H1 (cell line): Measurements from ENCODE around the gene SECTM1. TPM values are rescaled to one million over a fixed set of nuclear protein-coding genes. Genes with fewer than 3 reads are reported as not detected.

Source experiments
- CTCF ChIA-PET: fragments of 300-600 bp; sonication (Branson Sonifier 250); formaldehyde crosslinking; loops from one replicate; lab custom pipeline; 2021; ENCODE audit not compliant: partially characterized antibody; lab: Charles Lee
- POLR2A ChIA-PET: fragments of 300-600 bp; sonication (Branson Sonifier 250); formaldehyde crosslinking; loops from one replicate; lab custom pipeline; 2021; ENCODE audit warnings: inconsistent platforms; ENCODE audit not compliant: partially characterized antibody; lab: Charles Lee
- DNase-seq, 2 experiments: peaks; one replicate each; pipeline versions ENCODE4 v3.0.0 to v3.0.0-alpha.2; 2010 to 2022; ENCODE audit warnings: low spot score in 2 of 2, low read depth in 1 of 2, mixed read lengths in 1 of 2
- FAIRE-seq: peaks from 2 replicates; lab custom pipeline; 2011; peaks lifted over from hg19 to GRCh38; lab: Jason Lieb, UNC
- H2AFZ ChIP-seq: 2 replicates; pipeline ENCODE4 v1.8.1; 2012; ENCODE audit warnings: low read length, inconsistent platforms
- H2AK5ac ChIP-seq: 2 replicates; pipeline ENCODE4 v1.6.1; 2013; ENCODE audit warnings: low read depth, low read length
- H2BK120ac ChIP-seq: replicated peaks from 2 replicates; pipeline ENCODE3; 2013; ENCODE audit warnings: low read depth, low read length, inconsistent platforms
- H2BK12ac ChIP-seq: 2 replicates; pipeline ENCODE4 v1.6.1; 2013; ENCODE audit warnings: low read depth, low read length
- H2BK15ac ChIP-seq: 2 replicates; pipeline ENCODE4 v1.6.1; 2013; ENCODE audit warnings: low read length
- H2BK20ac ChIP-seq: 2 replicates; pipeline ENCODE4 v1.6.1; 2013; ENCODE audit warnings: low read length
- H2BK5ac ChIP-seq: 2 replicates; pipeline ENCODE4 v1.6.1; 2013; ENCODE audit warnings: low read depth, low read length
- H3K14ac ChIP-seq: 2 replicates; pipeline ENCODE4 v1.6.1; 2013; ENCODE audit warnings: inconsistent platforms; ENCODE audit not compliant: insufficient read length
- H3K18ac ChIP-seq: 2 replicates; pipeline ENCODE4 v1.6.1; 2013; ENCODE audit warnings: low read length; ENCODE audit errors: extremely low read depth
- H3K23ac ChIP-seq: 2 replicates; pipeline ENCODE4 v1.6.1; 2013; ENCODE audit warnings: inconsistent platforms; ENCODE audit not compliant: insufficient read length
- H3K23me2 ChIP-seq: 2 replicates; pipeline ENCODE4 v1.6.1; 2013; ENCODE audit warnings: low read depth, low read length
- H3K27ac ChIP-seq: 2 replicates; pipeline ENCODE4 v1.6.1; 2011; ENCODE audit warnings: low read depth, low read length, inconsistent platforms
- H3K27me3 ChIP-seq, 4 experiments: replicated peaks in 1 of 4; 1 replicate in 1 of 4; 2 replicates in 3 of 4; pipeline versions ENCODE4 v1.6.1 to v1.8.1; 2011 to 2013; ENCODE audit warnings: low read length in 3 of 4, mild to moderate bottlenecking in 3 of 4, inconsistent platforms in 2 of 4, mixed read lengths in 2 of 4, moderate library complexity in 1 of 4; ENCODE audit not compliant: control insufficient read depth in 3 of 4, insufficient read depth in 3 of 4; ENCODE audit errors: extremely low read depth in 1 of 4
- H3K36me3 ChIP-seq, 4 experiments: 2 replicates each; pipeline versions ENCODE4 v1.6.1 to v1.8.1; 2011 to 2013; ENCODE audit warnings: mild to moderate bottlenecking in 4 of 4, low read length in 3 of 4, moderate library complexity in 2 of 4, control low read depth in 1 of 4, inconsistent platforms in 1 of 4; ENCODE audit not compliant: insufficient read depth in 4 of 4, control insufficient read depth in 2 of 4
- H3K4ac ChIP-seq: replicated peaks from 2 replicates; pipeline ENCODE3; 2013; ENCODE audit warnings: low read length, low read depth, mixed read lengths, inconsistent platforms; ENCODE audit not compliant: insufficient read length
- H3K4me1 ChIP-seq, 4 experiments: replicated peaks in 1 of 4; 1 replicate in 1 of 4; 2 replicates in 3 of 4; pipeline versions ENCODE4 v1.6.1 to v1.8.1; 2011 to 2013; ENCODE audit warnings: low read length in 3 of 4, inconsistent platforms in 2 of 4, mixed read lengths in 1 of 4; ENCODE audit not compliant: insufficient read depth in 4 of 4, control insufficient read depth in 3 of 4
- H3K4me2 ChIP-seq, 2 experiments: 2 replicates each; pipeline versions ENCODE4 v1.6.1 to v1.8.1; 2011 to 2013; ENCODE audit warnings: low read depth in 2 of 2, low read length in 2 of 2, control low read depth in 1 of 2, inconsistent platforms in 1 of 2, mild to moderate bottlenecking in 1 of 2; ENCODE audit not compliant: insufficient read depth in 1 of 2
- H3K4me3 ChIP-seq, 4 experiments: fragments of 200-600, 300-600 bp in 1 of 4; sonication (generic), shearing (Covaris generic), sonication (Bioruptor Twin) in 1 of 4; 2 replicates each; pipeline versions ENCODE4 v1.5.1 to v1.8.1; 2011 to 2016; ENCODE audit warnings: low read length in 4 of 4, low read depth in 3 of 4, control low read depth in 2 of 4, inconsistent platforms in 2 of 4, mild to moderate bottlenecking in 2 of 4, mixed read lengths in 1 of 4, moderate library complexity in 1 of 4; ENCODE audit not compliant: insufficient read depth in 2 of 4; ENCODE audit errors: extremely low read depth in 1 of 4
- H3K56ac ChIP-seq: replicated peaks from 2 replicates; pipeline ENCODE3; 2013; ENCODE audit warnings: low read depth, mild to moderate bottlenecking, mixed read lengths, low read length, inconsistent platforms; ENCODE audit not compliant: insufficient read length
- H3K79me1 ChIP-seq: 2 replicates; pipeline ENCODE4 v1.6.1; 2013; ENCODE audit warnings: low read depth, low read length, control low read depth
- H3K79me2 ChIP-seq, 2 experiments: 2 replicates each; pipeline versions ENCODE4 v1.6.1 to v1.8.1; 2012 to 2013; ENCODE audit warnings: low read length in 2 of 2, mild to moderate bottlenecking in 2 of 2, inconsistent platforms in 1 of 2; ENCODE audit not compliant: insufficient read depth in 2 of 2, control insufficient read depth in 1 of 2
- H3K9ac ChIP-seq, 4 experiments: replicated peaks in 1 of 4; 1 replicate in 1 of 4; 2 replicates in 3 of 4; pipeline versions ENCODE4 v1.6.1 to v1.8.1; 2011 to 2013; ENCODE audit warnings: low read depth in 3 of 4, low read length in 3 of 4, control low read depth in 2 of 4, mild to moderate bottlenecking in 2 of 4, moderate library complexity in 2 of 4, inconsistent platforms in 1 of 4; ENCODE audit errors: extremely low read depth in 1 of 4
- H3K9me3 ChIP-seq, 2 experiments: 2 replicates each; pipeline versions ENCODE4 v1.6.1 to v1.8.1; 2012 to 2013; ENCODE audit warnings: mild to moderate bottlenecking in 2 of 2, moderate library complexity in 2 of 2, control low read depth in 1 of 2, inconsistent platforms in 1 of 2, low read depth in 1 of 2, low read length in 1 of 2, mixed read lengths in 1 of 2; ENCODE audit not compliant: insufficient read depth in 2 of 2
- H4K20me1 ChIP-seq, 2 experiments: replicated peaks in 1 of 2; 2 replicates each; pipeline versions ENCODE3 to v1.8.1; 2011 to 2013; ENCODE audit warnings: inconsistent platforms in 2 of 2, low read length in 2 of 2, mild to moderate bottlenecking in 1 of 2; ENCODE audit not compliant: insufficient read depth in 2 of 2, control insufficient read depth in 1 of 2
- H4K5ac ChIP-seq: 2 replicates; pipeline ENCODE4 v1.6.1; 2013; ENCODE audit warnings: low read length, low read depth, mixed read lengths, inconsistent platforms; ENCODE audit not compliant: insufficient read length
- H4K8ac ChIP-seq: 2 replicates; pipeline ENCODE4 v1.8.0; 2013; ENCODE audit warnings: mild to moderate bottlenecking, moderate library complexity, low read length, inconsistent platforms; ENCODE audit not compliant: insufficient read depth; ENCODE audit errors: extremely low read depth
- H4K91ac ChIP-seq: replicated peaks from 2 replicates; pipeline ENCODE3; 2013; ENCODE audit warnings: low read length, mixed read lengths, inconsistent platforms; ENCODE audit not compliant: insufficient read length
- BACH1 ChIP-seq: IDR thresholded peaks from 2 replicates; pipeline ENCODE4 v1.6.1; 2012; ENCODE audit warnings: low read length, improper control_type of control experiment
- CEBPB ChIP-seq: IDR thresholded peaks from 2 replicates; pipeline ENCODE4 v1.6.1; 2012; ENCODE audit warnings: low read depth, low read length
- HDAC2 ChIP-seq, 2 experiments: fragments of 300-600 bp in 1 of 2; sonication (generic) in 1 of 2; IDR thresholded peaks; 2 replicates each; pipeline ENCODE4 v1.6.1; 2011 to 2012; ENCODE audit warnings: low read depth in 2 of 2, low read length in 2 of 2, mild to moderate bottlenecking in 2 of 2, moderate library complexity in 2 of 2, borderline replicate concordance in 1 of 2, inconsistent platforms in 1 of 2
- POLR2A ChIP-seq, 2 experiments: IDR thresholded peaks; 1 replicate in 1 of 2; 2 replicates in 1 of 2; pipeline ENCODE4 v1.6.1; 2011; ENCODE audit warnings: low read depth in 2 of 2, low read length in 2 of 2, mild to moderate bottlenecking in 2 of 2; ENCODE audit errors: control extremely low read depth in 1 of 2
- RFX5 ChIP-seq: IDR thresholded peaks from 2 replicates; pipeline ENCODE4 v1.6.1; 2011; ENCODE audit warnings: low read depth, low read length, improper control_type of control experiment, borderline replicate concordance
- SIN3A ChIP-seq, 2 experiments: IDR thresholded peaks in 1 of 2; conservative IDR thresholded peaks in 1 of 2; 2 replicates each; pipeline ENCODE4 v1.6.1; 2011 to 2012; ENCODE audit warnings: low read length in 2 of 2, improper control_type of control experiment in 1 of 2, low read depth in 1 of 2, mild to moderate bottlenecking in 1 of 2
- SP1 ChIP-seq: IDR thresholded peaks from 2 replicates; pipeline ENCODE4 v1.6.1; 2011; ENCODE audit warnings: low read depth, low read length
- SP2 ChIP-seq: IDR thresholded peaks from 2 replicates; pipeline ENCODE4 v1.6.1; 2012; ENCODE audit warnings: mild to moderate bottlenecking, low read length, inconsistent platforms
- TAF7 ChIP-seq: optimal IDR thresholded peaks from 2 replicates; pipeline ENCODE3; 2011; ENCODE audit warnings: low read depth, mild to moderate bottlenecking, inconsistent platforms, low read length, moderate library complexity, borderline replicate concordance
- TCF12 ChIP-seq: IDR thresholded peaks from 2 replicates; pipeline ENCODE4 v1.6.1; 2011; ENCODE audit warnings: low read depth, mild to moderate bottlenecking, low read length
- WGBS, 2 experiments: shearing (Covaris generic) in 1 of 2; methylation state at CpG; one replicate each; pipeline versions ENCODE4 v1.1.6 to v1.1.7; 2013 to 2015; ENCODE audit warnings: low lambda C conversion rate in 2 of 2, mixed read lengths in 2 of 2, inconsistent platforms in 1 of 2, low coverage in 1 of 2, missing lambda C conversion rate in 1 of 2; ENCODE audit not compliant: insufficient replicate concordance in 2 of 2, insufficient coverage in 1 of 2, insufficient read length in 1 of 2; ENCODE audit errors: extremely low coverage in 1 of 2, missing lambda C conversion rate in 1 of 2; 5-methylcytosine and 5-hydroxymethylcytosine counted together
- polyA plus RNA-seq, 7 experiments: library from polyadenylated mRNA; depleted of rRNA in 3 of 7; stranded (reverse) in 5 of 7; unstranded in 2 of 7; fragments of >200 nt in 5 of 7; fragments of 200-250 nt in 2 of 7; gene quantifications; 1 replicate in 5 of 7; 2 replicates in 1 of 7; 4 replicates in 1 of 7; pipeline versions ENCODE4 v1.2.1 to v1.2.3, GENCODE V29; 2011 to 2013; ENCODE audit warnings: missing spikeins in 2 of 7, mixed read lengths in 2 of 7
- total RNA-seq: library from RNA; stranded (reverse); fragmentation: NEBNext Ultra II Directional; extraction: Animal tissue kit (Norgen Biotek cat#: 25700); gene quantifications from 2 replicates; pipeline ENCODE4 v1.2.1, GENCODE V29; 2021

SECTM1 gene
- total and polyA plus RNA-seq, 2 of the 8 experiments (the other 6 are each of a cell fraction or from before 2014, with no cell fraction given) = 0.20 to 0.65 TPM

GRCh38 chr17:82334204-82334621 lies 647 bp upstream of the SECTM1 start:
- 78% methylated on average over 25 of the region's 25 CpGs; no CpG with 5 or more reads in 1 of the 2 experiments for WGBS, 2 experiments
- Histone ChIP-seq H3K79me2 (no peaks in the 10 kb centered on the region), H2BK15ac (no peak overlapping the region), H3K9me3 (no peaks in the 10 kb centered on the region), H3K23ac (no peak overlapping the region), H2AFZ (no peak overlapping the region), H2BK5ac (no peak overlapping the region), H3K14ac (no peak overlapping the region), H3K23me2 (peaks cover 8% of the 10 kb centered on the region), H3K27ac (no peak overlapping the region), H2BK20ac (no peak overlapping the region), H4K8ac (no peak overlapping the region; the same call in 1 of the 2 replicates), H4K20me1 (no peaks in the 10 kb centered on the region), H3K4me3 (no peak overlapping the region), H2AK5ac (no peak overlapping the region), H2BK12ac (no peak overlapping the region), H3K56ac (no peak overlapping the region), H3K27me3 (peaks cover 28 to 63% (median 57%) of the 10 kb centered on the region in 4 experiments), H4K91ac (no peak overlapping the region), H3K79me1 (no peaks in the 10 kb centered on the region), H3K18ac (no peak overlapping the region), H3K9ac (no peak overlapping the region), H3K36me3 (no peaks in the 10 kb centered on the region), H3K4ac (no peak overlapping the region), H3K4me2 (peak overlapping the region; percentile 7 to 69; a peak in 2 of 4 replicates), H4K5ac (no peak overlapping the region), H3K4me1 (peaks cover 0 to 19% (median 11%) of the 10 kb centered on the region in 4 experiments; a peak in 6 of 7 replicates)
- ChIA-PET CTCF (interaction anchor here (0.5 to 2.6 kb wide), 8 partner anchors 11 to 35 kb away, joined by 3 to 11 read pairs (median 4); no protein-coding TSS in a partner anchor), POLR2A (interaction anchor here (0.7 to 1.4 kb wide), 3 partner anchors 10 to 44 kb away, joined by 3 to 5 read pairs (median 4); no protein-coding TSS in a partner anchor)
- FAIRE-seq (no peak), DNase-seq (no peak)
- no peak for TF ChIP-seq SIN3A (conservative IDR thresholded peaks at IDR 0.05 in 1 of 2, IDR thresholded peaks at IDR 0.05 in 1 of 2; ENCODE audit: low read depth in 1 of 2, low read length in 2 of 2)
- TF ChIP-seq CEBPB = no peak
- no peak for TF ChIP-seq TAF7
- no peak for TF ChIP-seq SP2
- TF ChIP-seq TCF12 = no peak
- no peak for TF ChIP-seq POLR2A (IDR thresholded peaks at IDR 0.05; ENCODE audit: control extremely low read depth in 1 of 2, low read depth in 2 of 2, low read length in 2 of 2)
- no peak for TF ChIP-seq SP1
- TF ChIP-seq RFX5 = no peak
- no peak for TF ChIP-seq HDAC2 (IDR thresholded peaks at IDR 0.05; ENCODE audit: borderline replicate concordance in 1 of 2, low read depth in 2 of 2, low read length in 2 of 2)
- no peak for TF ChIP-seq BACH1
- TF ChIP-seq, all 59 proteins: peak for 0
- no peak overlapping the region for H2BK120ac ChIP-seq
